K562 (cell line): Measurements from ENCODE around the gene CD6.

ENCODE experiments used
- CTCF ChIP-seq, 3 experiments: IDR thresholded peaks in 2 of 3; conservative IDR thresholded peaks in 1 of 3; 2 replicates each; pipeline ENCODE4 v1.5.1; 2011 to 2012; ENCODE audit warnings: low read length in 3 of 3, mild to moderate bottlenecking in 3 of 3, control low read depth in 2 of 3, improper control_type of control experiment in 1 of 3, inconsistent platforms in 1 of 3, low read depth in 1 of 3, mixed read lengths in 1 of 3, moderate library complexity in 1 of 3; ENCODE audit not compliant: insufficient read depth in 2 of 3
- ETV6 ChIP-seq, 3 experiments: fragments of 150-350 bp in 1 of 3; sonication (generic) in 1 of 3; formaldehyde crosslinking in 1 of 3; IDR thresholded peaks; 2 replicates each; pipeline versions ENCODE4 v1.6.1 to v1.8.0; 2014 to 2022; ENCODE audit warnings: borderline replicate concordance in 2 of 3, low read depth in 2 of 3, antibody characterized with exemption in 1 of 3, low read length in 1 of 3, mild to moderate bottlenecking in 1 of 3, missing genetic modification reagents in 1 of 3
- EZH2 ChIP-seq: IDR thresholded peaks from 2 replicates; pipeline ENCODE4 v1.6.1; 2012; ENCODE audit warnings: low read depth, mild to moderate bottlenecking, inconsistent platforms, low read length, borderline replicate concordance
- NFE2 ChIP-seq: IDR thresholded peaks from 2 replicates; pipeline ENCODE4 v1.6.1; 2014; ENCODE audit warnings: antibody characterized with exemption, low read depth
- POLR2AphosphoS5 ChIP-seq: IDR thresholded peaks from 2 replicates; pipeline ENCODE4 v1.6.1; 2011; ENCODE audit warnings: mild to moderate bottlenecking, low read depth, low read length, moderate library complexity; ENCODE audit not compliant: control insufficient read depth, insufficient read depth
- POLR3A ChIP-seq: IDR thresholded peaks from 2 replicates; pipeline ENCODE4 v1.6.1; 2011; ENCODE audit warnings: borderline replicate concordance, mild to moderate bottlenecking, moderate library complexity; ENCODE audit not compliant: insufficient read length, insufficient read depth; ENCODE audit errors: extremely low read depth
- RBM22 ChIP-seq: fragments of 200-400 bp; formaldehyde crosslinking; IDR thresholded peaks from 2 replicates; pipeline ENCODE4 v1.6.1; 2018; ENCODE audit warnings: low read length, low read depth; ENCODE audit not compliant: poor library complexity, severe bottlenecking
- RCOR1 ChIP-seq, 2 experiments: IDR thresholded peaks; 2 replicates each; pipeline ENCODE4 v1.6.1; 2012; ENCODE audit warnings: low read depth in 2 of 2, low read length in 2 of 2, borderline replicate concordance in 1 of 2, improper control_type of control experiment in 1 of 2
- RHOXF2B ChIP-seq: fragments of 250-450 bp; sonication (Bioruptor Pico); conservative IDR thresholded peaks from 2 replicates; pipeline ENCODE4 v1.5.1; 2021
- TAF1 ChIP-seq: IDR thresholded peaks from 2 replicates; pipeline ENCODE4 v1.6.1; 2011; ENCODE audit warnings: mild to moderate bottlenecking, low read length, moderate library complexity; ENCODE audit not compliant: insufficient read depth, control insufficient read depth, severe bottlenecking; ENCODE audit errors: extremely low read depth
- YY1 ChIP-seq, 3 experiments: IDR thresholded peaks; 2 replicates each; pipeline ENCODE4 v1.6.1; 2011; ENCODE audit warnings: low read length in 2 of 3, mild to moderate bottlenecking in 2 of 3, moderate library complexity in 2 of 3, borderline replicate concordance in 1 of 3, control low read depth in 1 of 3, low read depth in 1 of 3; ENCODE audit not compliant: insufficient read depth in 3 of 3, insufficient replicate concordance in 2 of 3, control insufficient read depth in 1 of 3, insufficient read length in 1 of 3; ENCODE audit errors: extremely low read depth in 1 of 3
- ZNF121 ChIP-seq: sonication (generic); formaldehyde crosslinking; conservative IDR thresholded peaks from 2 replicates; pipeline ENCODE4 v1.8.0; 2022; ENCODE audit warnings: missing genetic modification reagents

GRCh38 chr11:60984149-60984548 is 12.7 kb downstream of the CD6 start:
- no peak for TF ChIP-seq RCOR1 (IDR thresholded peaks at IDR 0.05; ENCODE audit: borderline replicate concordance in 1 of 2, low read depth in 2 of 2, low read length in 2 of 2)
- no peak for TF ChIP-seq TAF1
- no peak for TF ChIP-seq CTCF (IDR thresholded peaks at IDR 0.05 in 2 of 3, conservative IDR thresholded peaks at IDR 0.05 in 1 of 3; ENCODE audit: insufficient read depth in 2 of 3, low read depth in 1 of 3, low read length in 3 of 3)
- TF ChIP-seq ZNF121 (CRISPR knock-in tag): no peak
- TF ChIP-seq EZH2: no peak
- TF ChIP-seq YY1 (IDR thresholded peaks at IDR 0.05; ENCODE audit: borderline replicate concordance in 1 of 3, control insufficient read depth in 1 of 3, extremely low read depth in 1 of 3, insufficient read depth in 3 of 3, insufficient read length in 1 of 3, insufficient replicate concordance in 2 of 3, low read depth in 1 of 3, low read length in 2 of 3): no peak
- TF ChIP-seq POLR3A: no peak
- TF ChIP-seq RHOXF2B (CRISPR knock-in tag): no peak
- TF ChIP-seq POLR2AphosphoS5: no peak
- TF ChIP-seq RBM22: no peak
- TF ChIP-seq ETV6 (IDR thresholded peaks at IDR 0.05; ENCODE audit: borderline replicate concordance in 1 of 2, low read depth in 2 of 2, low read length in 1 of 2): no peak
- TF ChIP-seq ETV6 (CRISPR knock-in tag; IDR thresholded peaks at IDR 0.05; ENCODE audit: borderline replicate concordance): no peak
- no peak for TF ChIP-seq NFE2
